PC-3 (cell line): ENCODE measurements around the gene PTRHD1. TPM values are rescaled to one million over a fixed set of nuclear protein-coding genes. Genes with fewer than 3 reads are reported as not detected.
A peak's percentile ranks its signal among the peaks of the same experiment; 100 is the strongest.
"Not testable (repeated sequence)": the region's sequence is repeated elsewhere in the genome, so short reads cannot be mapped to it uniquely, and the experiment has no call there.

Experiments
- ATAC-seq: fragments of 200-7000 bp; cut with Tn5 transposase; 2 replicates; pipeline ENCODE4 v1.9.1; 2020; ENCODE audit warnings: mild to moderate bottlenecking, moderate library complexity
- BruUV-seq: library from RNA; stranded (reverse); fragments of 400-500 nt; replicated peaks from 2 replicates; lab custom pipeline; 2021; lab: Mats Ljungman, UMichigan
- CTCF ChIA-PET: fragments of 300-600 bp; sonication (Branson Sonifier 250); formaldehyde crosslinking; loops from one replicate; lab custom pipeline; 2022; ENCODE audit warnings: antibody characterized with exemption; lab: Charles Lee
- POLR2A ChIA-PET: fragments of 300-600 bp; sonication (Branson Sonifier 250); formaldehyde crosslinking; loops from one replicate; lab custom pipeline; 2022; ENCODE audit warnings: antibody characterized with exemption; ENCODE audit not compliant: unreplicated experiment; lab: Charles Lee
- DNase-seq: peaks from one replicate; pipeline ENCODE4 v3.0.0-alpha.2; 2015
- H2AFZ ChIP-seq: fragments of 300-600 bp; sonication (generic); 2 replicates; pipeline ENCODE4 v1.6.0; 2016; ENCODE audit warnings: antibody characterized with exemption, low read length
- H3F3A ChIP-seq: fragments of 300-600 bp; sonication (generic); one replicate; pipeline ENCODE4 v1.6.0; 2017; ENCODE audit warnings: antibody characterized with exemption, low read length, control low read depth, mild to moderate bottlenecking; ENCODE audit not compliant: unreplicated experiment
- H3K27ac ChIP-seq: fragments of 300-600 bp; sonication (generic); 2 replicates; pipeline ENCODE4 v1.5.1; 2016; ENCODE audit warnings: mild to moderate bottlenecking, low read length
- H3K27me3 ChIP-seq: fragments of 300-600 bp; sonication (generic); 2 replicates; pipeline ENCODE4 v1.6.1; 2016; ENCODE audit warnings: low read length, mixed read lengths
- H3K36me3 ChIP-seq: fragments of 300-600 bp; sonication (generic); 2 replicates; pipeline ENCODE4 v1.6.1; 2016; ENCODE audit warnings: low read depth, mixed run types, low read length, mixed read lengths
- H3K4me1 ChIP-seq: fragments of 300-600 bp; sonication (generic); 2 replicates; pipeline ENCODE4 v1.5.1; 2016; ENCODE audit warnings: low read length; ENCODE audit not compliant: insufficient read depth
- H3K4me2 ChIP-seq: fragments of 300-600 bp; sonication (generic); 2 replicates; pipeline ENCODE4 v1.6.0; 2016; ENCODE audit warnings: low read length
- H3K4me3 ChIP-seq: fragments of 300-600 bp; sonication (generic); 2 replicates; pipeline ENCODE4 v1.5.1; 2016; ENCODE audit warnings: mild to moderate bottlenecking, low read length, mixed read lengths
- H3K79me2 ChIP-seq: fragments of 300-600 bp; sonication (generic); 2 replicates; pipeline ENCODE4 v1.6.1; 2017; ENCODE audit warnings: low read length, mixed read lengths
- H3K9ac ChIP-seq: fragments of 300-600 bp; sonication (generic); 2 replicates; pipeline ENCODE4 v1.6.0; 2016; ENCODE audit warnings: mild to moderate bottlenecking, low read length
- H3K9me2 ChIP-seq: fragments of 300-600 bp; sonication (generic); replicated peaks from 2 replicates; pipeline ENCODE4 v1.6.1; 2016; ENCODE audit warnings: mixed run types, low read length, mixed read lengths
- H3K9me3 ChIP-seq: fragments of 300-600 bp; sonication (generic); 2 replicates; pipeline ENCODE4 v1.6.1; 2016; ENCODE audit warnings: low read length, mixed read lengths
- H4K20me1 ChIP-seq: fragments of 300-600 bp; sonication (generic); 2 replicates; pipeline ENCODE4 v1.6.1; 2016; ENCODE audit warnings: low read length, mixed read lengths
- CTCF ChIP-seq: fragments of 300-600 bp; sonication (generic); conservative IDR thresholded peaks from 2 replicates; pipeline ENCODE4 v1.5.1; 2017; ENCODE audit warnings: antibody characterized with exemption, low read depth, mild to moderate bottlenecking, low read length
- EZH2 ChIP-seq: fragments of 300-600 bp; sonication (generic); IDR thresholded peaks from one replicate; pipeline ENCODE4 v1.6.1; 2017; ENCODE audit warnings: antibody characterized with exemption, mild to moderate bottlenecking, low read length; ENCODE audit not compliant: unreplicated experiment
- EZH2phosphoT487 ChIP-seq: fragments of 300-600 bp; sonication (generic); IDR thresholded peaks from 2 replicates; pipeline ENCODE4 v1.6.1; 2018; ENCODE audit warnings: mild to moderate bottlenecking, antibody characterized with exemption, low read length, borderline replicate concordance
- intact Hi-C: fragments of 100-400 bp; cut with micrococcal nuclease; formaldehyde crosslinking; loops from 2 replicates; pipeline ENCODE4 v1.9.0; 2023
- total RNA-seq: library from RNA; depleted of rRNA; stranded (reverse); fragments of >200 nt; gene quantifications from 2 replicates; pipeline ENCODE4 v1.2.3, GENCODE V29; 2014

The PTRHD1 gene
- total RNA-seq, 1 experiment from 2014 or later: 68.6 TPM

DNA sequence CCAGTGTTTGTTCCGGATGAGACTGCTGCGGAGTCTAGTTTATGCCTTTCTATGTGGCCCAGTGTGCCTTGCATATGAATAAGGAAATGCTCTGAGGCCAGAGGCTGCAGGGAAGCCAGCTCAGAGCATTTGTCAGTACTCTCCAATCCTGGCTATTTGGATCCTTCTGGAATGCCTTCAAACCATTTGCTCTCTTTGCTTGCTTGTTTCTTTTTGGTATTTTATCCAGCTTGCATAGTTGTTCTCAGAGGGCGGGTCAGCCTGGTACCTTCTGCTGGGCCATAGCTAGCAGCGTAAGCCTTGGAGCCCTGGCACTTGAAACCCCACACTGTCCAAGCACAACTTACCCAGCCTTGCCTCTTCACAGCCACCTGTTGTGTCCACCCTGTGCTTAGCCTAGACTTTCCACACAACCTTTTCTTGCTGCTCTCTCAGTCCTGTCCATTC is 20.5 kb upstream of the PTRHD1 start:
- no TSS peak for BruUV-seq
- H2AFZ ChIP-seq: no peak overlapping the region
- no peaks in the 10 kb centered on the region for H3K27me3 ChIP-seq
- no peak overlapping the region for H3K4me2 ChIP-seq
- intact Hi-C loops: no loop called here
- H3K79me2 ChIP-seq: peaks cover 61% of the 10 kb centered on the region
- no peak overlapping the region for H3K4me3 ChIP-seq
- H3K9me3 ChIP-seq: no peaks in the 10 kb centered on the region
- H3K4me1 ChIP-seq: peaks cover 20% of the 10 kb centered on the region
- CTCF ChIA-PET: no interaction called here
- H3F3A ChIP-seq: no peaks in the 10 kb centered on the region
- ATAC-seq (no peak), DNase-seq (no peak)
- TF ChIP-seq CTCF: no peak
- TF ChIP-seq EZH2: no peak
- no peak for TF ChIP-seq EZH2phosphoT487
- peaks cover 33% of the 10 kb centered on the region; the same call in 1 of the 2 replicates for H3K36me3 ChIP-seq
- H3K27ac ChIP-seq: no peak overlapping the region
- no peaks in the 10 kb centered on the region for H3K9me2 ChIP-seq
- POLR2A ChIA-PET: no interaction called here
- H4K20me1 ChIP-seq: 0 out of 2 replicates have a peak, but pooled peaks cover 4% of the 10 kb centered on the region
- H3K9ac ChIP-seq: no peak overlapping the region

DNA sequence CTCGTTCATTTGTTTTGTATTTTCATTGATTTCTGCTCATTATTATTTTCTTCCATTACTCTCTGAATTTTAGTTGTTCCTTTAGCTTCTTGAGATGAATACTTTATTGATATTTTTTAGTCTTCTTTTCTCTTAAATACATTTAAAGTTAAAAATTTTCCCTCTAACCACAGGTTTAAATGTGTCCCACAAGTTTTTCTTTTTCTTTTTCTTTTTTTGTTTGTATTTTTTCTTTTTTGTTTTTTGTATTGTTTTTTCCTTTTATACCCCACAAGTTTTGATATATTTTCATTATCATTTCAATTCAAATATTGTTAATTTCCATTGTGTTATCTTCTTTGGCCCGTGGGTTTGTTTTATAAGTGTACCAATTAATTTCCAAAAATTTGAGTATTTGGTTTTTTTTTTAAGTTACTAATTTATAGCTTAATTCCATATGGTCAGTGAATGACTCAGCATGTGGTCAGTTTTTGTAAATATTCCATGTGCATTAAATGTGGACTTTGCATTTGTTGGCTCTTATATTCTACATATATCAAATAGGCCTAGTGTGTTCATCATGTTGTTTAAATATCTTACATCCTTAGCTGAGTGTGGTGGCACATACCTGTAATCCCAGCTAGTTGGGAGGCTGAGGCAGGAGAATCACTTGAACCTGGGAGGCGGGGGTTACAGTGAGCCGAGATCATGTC is 16.3 kb upstream of the PTRHD1 start:
- TF ChIP-seq EZH2 (no peak), EZH2phosphoT487 (no peak), CTCF (no peak)
- ChIA-PET CTCF (interaction anchor here (1.2 kb wide), 1 partner anchor 16 kb away, joined by 7 read pairs; the partner anchor contains the start of genes CENPO and PTRHD1), POLR2A (interaction anchor here (0.7 kb wide), 1 partner anchor 17 kb away, joined by 4 read pairs; no protein-coding TSS in a partner anchor)
- H3K27ac ChIP-seq: peak overlapping the region; percentile 50; the same call in 1 of the 2 replicates
- no peak overlapping the region for H3K9ac ChIP-seq
- DNase-seq (peak; percentile 72), ATAC-seq (peak; percentile 59)
- no peaks in the 10 kb centered on the region for H3K9me2 ChIP-seq
- H2AFZ ChIP-seq: no peak overlapping the region
- no peaks in the 10 kb centered on the region for H3K9me3 ChIP-seq
- intact Hi-C loops: no loop called here
- H4K20me1 ChIP-seq: peaks cover 10% of the 10 kb centered on the region
- H3K4me2 ChIP-seq: peak overlapping the region; percentile 3
- H3K36me3 ChIP-seq: peaks cover 18% of the 10 kb centered on the region
- H3K79me2 ChIP-seq: peaks cover 79% of the 10 kb centered on the region
- H3F3A ChIP-seq: no peaks in the 10 kb centered on the region
- H3K4me3 ChIP-seq: no peak overlapping the region
- peaks cover 47% of the 10 kb centered on the region for H3K4me1 ChIP-seq
- no TSS peak for BruUV-seq
- H3K27me3 ChIP-seq: no peaks in the 10 kb centered on the region

- ATAC-seq (peak; percentile 87), DNase-seq (peak; percentile 62)
- Histone ChIP-seq H4K20me1 (peaks cover 5% of the 10 kb centered on the region), H3K27ac (peak overlapping the region; percentile 69), H3K27me3 (no peaks in the 10 kb centered on the region), H3K9me2 (no peaks in the 10 kb centered on the region), H3K9me3 (no peaks in the 10 kb centered on the region), H3K9ac (no peak overlapping the region), H3K4me2 (peak overlapping the region; percentile 35), H3K36me3 (peaks cover 8% of the 10 kb centered on the region), H2AFZ (no peak overlapping the region), H3K79me2 (peaks cover 54% of the 10 kb centered on the region), H3K4me3 (no peak overlapping the region), H3K4me1 (peaks cover 44% of the 10 kb centered on the region), H3F3A (no peaks in the 10 kb centered on the region)
- no TSS peak for BruUV-seq
- intact Hi-C loops: loop anchor here (1.0 kb wide), 1 partner anchor 13 kb away; the partner anchor contains the start of genes CENPO and PTRHD1
- ChIA-PET POLR2A (no interaction called here), CTCF (no interaction called here)
- TF ChIP-seq EZH2phosphoT487: no peak
- no peak for TF ChIP-seq CTCF
- TF ChIP-seq EZH2: no peak
Measured at GRCh38 chr2:24806661-24807036, 13.5 kb upstream of the PTRHD1 start.

DNA sequence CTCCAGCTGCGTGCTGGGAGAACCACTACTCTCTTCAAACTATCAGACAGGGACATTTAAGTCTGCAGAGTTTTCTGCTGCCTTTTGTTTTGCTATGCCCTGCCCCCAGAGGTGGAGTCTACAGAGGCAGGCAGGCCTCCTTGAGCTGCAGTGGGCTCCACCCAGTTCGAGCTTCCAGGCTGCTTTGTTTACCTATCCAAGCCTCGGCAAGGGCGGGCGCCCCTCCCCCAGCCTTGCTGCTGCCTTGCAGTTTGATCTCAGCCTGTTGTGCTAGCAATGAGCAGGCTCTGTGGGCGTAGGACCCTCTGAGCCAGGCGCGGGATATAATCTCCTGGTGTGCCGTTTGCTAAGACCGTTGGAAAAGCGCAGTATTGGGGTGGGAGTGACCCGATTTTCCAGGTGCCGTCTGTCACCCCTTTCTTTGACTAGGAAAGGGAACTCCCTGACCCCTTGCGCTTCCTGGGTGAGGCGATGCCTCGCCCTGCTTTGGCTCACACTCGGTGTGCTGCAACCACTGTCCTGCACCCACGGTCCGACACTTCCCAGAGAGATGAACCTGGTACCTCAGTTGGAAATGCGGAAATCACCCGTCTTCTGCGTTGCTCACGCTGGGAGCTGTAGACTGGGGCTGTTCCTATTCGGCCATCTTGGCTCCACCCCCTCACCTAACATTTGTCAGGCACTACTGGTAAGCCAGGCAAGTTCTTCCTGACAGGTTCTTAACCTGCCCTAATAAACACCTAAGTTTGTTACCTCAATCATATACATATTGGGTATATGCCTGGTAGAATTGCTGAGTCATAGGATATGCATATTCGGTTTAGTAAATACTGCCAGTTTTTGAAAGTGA is 12.8 kb upstream of the PTRHD1 start:
- BruUV-seq, CTCF ChIA-PET, H3K9me3 ChIP-seq, H3K9me2 ChIP-seq, H3F3A ChIP-seq, H4K20me1 ChIP-seq, H3K27me3 ChIP-seq, H3K4me3 ChIP-seq, H2AFZ ChIP-seq, H3K36me3 ChIP-seq, H3K9ac ChIP-seq: not testable (repeated sequence)
- peaks cover 43% of the 10 kb centered on the region for H3K4me1 ChIP-seq
- peaks cover 51% of the 10 kb centered on the region for H3K79me2 ChIP-seq
- ATAC-seq: peak; percentile 76
- intact Hi-C loops: loop anchor here (1.0 kb wide), 1 partner anchor 13 kb away; the partner anchor contains the start of genes CENPO and PTRHD1
- peak overlapping the region; percentile 69 for H3K27ac ChIP-seq
- DNase-seq: peak; percentile 56
- H3K4me2 ChIP-seq: peak overlapping the region; percentile 35
- POLR2A ChIA-PET: interaction anchor here (0.7 kb wide), 1 partner anchor 379 kb away, joined by 4 read pairs; no protein-coding TSS in a partner anchor
